Measurements from ENCODE around the gene CYTH3. TPM values are rescaled to one million over a fixed set of nuclear protein-coding genes. Genes with fewer than 3 reads are reported as not detected.

Gene CYTH3
- total and polyA plus RNA-seq, 2 donors (not counting 3 experiments of a cell fraction or from before 2014, with no cell fraction given), result 8.6 to 11.2 TPM

DNA sequence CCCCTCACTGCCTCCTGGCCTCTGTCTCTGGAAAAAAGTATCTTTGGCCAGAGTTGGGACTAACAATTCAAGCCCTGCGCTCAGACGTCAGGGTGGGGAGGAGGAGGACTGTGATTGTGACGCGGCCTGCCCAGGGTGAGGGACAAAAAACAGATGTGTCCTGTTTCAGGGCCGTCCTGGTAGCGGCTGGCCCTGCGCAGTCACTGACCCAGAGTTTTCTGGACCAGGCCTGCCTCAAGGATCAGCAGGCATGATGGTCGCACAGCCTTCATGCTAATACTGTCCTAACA is 110.1 kb downstream of the CYTH3 start:
- no peak for TF ChIP-seq POLR2A (IDR thresholded peaks at IDR 0.05; ENCODE audit: low read depth, low read length)
- TF ChIP-seq GATA2 (IDR thresholded peaks at IDR 0.05; ENCODE audit: insufficient read depth, insufficient read length, low read depth, low read length), result no peak
- H3K27ac ChIP-seq (ENCODE audit: insufficient read depth, low read depth, low read length), result no peak overlapping the region
- POLR2A ChIA-PET, result no interaction called here
- no peak overlapping the region for H3K4me3 ChIP-seq (replicated peaks in 1 of 3; ENCODE audit: insufficient read depth in 1 of 3, low read depth in 1 of 3, low read length in 3 of 3)
- H3K9me3 ChIP-seq (replicated peaks; ENCODE audit: control insufficient read depth, insufficient read depth, low read length), result no peaks in the 10 kb centered on the region
- no peak for FAIRE-seq
- no peak for DNase-seq (ENCODE audit: low read depth, low spot score)
- peaks cover 0 to 7% of the 10 kb centered on the region in 2 experiments for H3K36me3 ChIP-seq (ENCODE audit: control insufficient read depth in 2 of 2, extremely low read depth in 1 of 2, insufficient read depth in 2 of 2, low read length in 2 of 2)
- intact Hi-C loops (cut with micrococcal nuclease) (no loop called here), dilution Hi-C loops (cut with MboI; ENCODE audit: extremely low pct_ligation_motif_present, low sequenced_read_pairs) (no loop called here)
- H3K9ac ChIP-seq (replicated peaks; ENCODE audit: extremely low read depth, insufficient read depth, low read length), result no peak overlapping the region
- no peaks in the 10 kb centered on the region for H3K4me1 ChIP-seq (ENCODE audit: control insufficient read depth, extremely low read depth, insufficient read depth, low read length)
- no TSS peak for BruUV-seq (replicated peaks)
- CTCF ChIA-PET, result interaction anchor here (5.3 kb wide), 1 partner anchor 158 kb away, joined by 240 read pairs; no protein-coding TSS in a partner anchor
- H3K27me3 ChIP-seq (ENCODE audit: control insufficient read depth in 2 of 2, insufficient read depth in 2 of 2, low read length in 2 of 2), result no peaks in the 10 kb centered on the region
- H3K9me1 ChIP-seq (replicated peaks; ENCODE audit: control insufficient read depth, extremely low read depth, insufficient read depth, low read length), result no peaks in the 10 kb centered on the region
- no peak overlapping the region for H2AFZ ChIP-seq (ENCODE audit: low read depth, low read length)
- H3K79me2 ChIP-seq (ENCODE audit: control insufficient read depth, insufficient read depth, low read length), result no peaks in the 10 kb centered on the region
- H4K20me1 ChIP-seq (replicated peaks; ENCODE audit: control insufficient read depth, extremely low read depth, insufficient read depth, low read length), result no peaks in the 10 kb centered on the region
- H3K4me2 ChIP-seq (ENCODE audit: insufficient read depth, low read length), result no peak overlapping the region

GRCh38 chr7:6161463-6162330 is 110.7 kb downstream of the CYTH3 start:
- dilution Hi-C loops (cut with MboI; ENCODE audit: extremely low pct_ligation_motif_present, low sequenced_read_pairs) (no loop called here), intact Hi-C loops (cut with micrococcal nuclease) (loop anchor here (2.0 kb wide), 2 partner anchors 91 to 273 kb away; no protein-coding TSS in a partner anchor)
- no peaks in the 10 kb centered on the region for H3K4me1 ChIP-seq (ENCODE audit: control insufficient read depth, extremely low read depth, insufficient read depth, low read length)
- peaks cover 0 to 7% of the 10 kb centered on the region in 2 experiments for H3K36me3 ChIP-seq (ENCODE audit: control insufficient read depth in 2 of 2, extremely low read depth in 1 of 2, insufficient read depth in 2 of 2, low read length in 2 of 2)
- no peaks in the 10 kb centered on the region for H3K9me3 ChIP-seq (replicated peaks; ENCODE audit: control insufficient read depth, insufficient read depth, low read length)
- H3K9me1 ChIP-seq (replicated peaks; ENCODE audit: control insufficient read depth, extremely low read depth, insufficient read depth, low read length), result no peaks in the 10 kb centered on the region
- DNase-seq (ENCODE audit: low read depth, low spot score), result no peak
- no peak for FAIRE-seq
- H3K27ac ChIP-seq (ENCODE audit: insufficient read depth, low read depth, low read length), result no peak overlapping the region
- H3K4me3 ChIP-seq (replicated peaks in 1 of 3; ENCODE audit: insufficient read depth in 1 of 3, low read depth in 1 of 3, low read length in 3 of 3), result no peak overlapping the region
- no peak overlapping the region for H2AFZ ChIP-seq (ENCODE audit: low read depth, low read length)
- ChIA-PET POLR2A (no interaction called here), CTCF (interaction anchor here (1.1 to 5.3 kb wide), 9 partner anchors 17 to 164 kb away, joined by 3 to 240 read pairs (median 7); no protein-coding TSS in a partner anchor)
- no peak overlapping the region for H3K4me2 ChIP-seq (ENCODE audit: insufficient read depth, low read length)
- no TSS peak for BruUV-seq (replicated peaks)
- H3K9ac ChIP-seq (replicated peaks; ENCODE audit: extremely low read depth, insufficient read depth, low read length), result no peak overlapping the region
- H4K20me1 ChIP-seq (replicated peaks; ENCODE audit: control insufficient read depth, extremely low read depth, insufficient read depth, low read length), result no peaks in the 10 kb centered on the region
- H3K79me2 ChIP-seq (ENCODE audit: control insufficient read depth, insufficient read depth, low read length), result no peaks in the 10 kb centered on the region
- TF ChIP-seq CTCF (IDR thresholded peaks at IDR 0.05; ENCODE audit: extremely low read depth in 1 of 2, insufficient read depth in 1 of 2, low read depth in 1 of 2, low read length in 2 of 2) (no peak), POLR2AphosphoS5 (IDR thresholded peaks at IDR 0.05; ENCODE audit: insufficient read depth, low read depth, low read length) (no peak), POLR2A (IDR thresholded peaks at IDR 0.05; ENCODE audit: low read depth, low read length) (no peak), GATA2 (IDR thresholded peaks at IDR 0.05; ENCODE audit: insufficient read depth, insufficient read length, low read depth, low read length) (no peak), EZH2 (IDR thresholded peaks at IDR 0.05; ENCODE audit: borderline replicate concordance, low read depth, low read length, severe bottlenecking) (no peak), MYC (IDR thresholded peaks at IDR 0.05; ENCODE audit: low read depth, low read length) (no peak), FOS (IDR thresholded peaks at IDR 0.05; ENCODE audit: borderline replicate concordance, insufficient read depth, low read length) (no peak), JUN (IDR thresholded peaks at IDR 0.05; ENCODE audit: borderline replicate concordance, insufficient read depth, insufficient read length, low read depth) (no peak)
- TF ChIP-seq, protein P1, sequence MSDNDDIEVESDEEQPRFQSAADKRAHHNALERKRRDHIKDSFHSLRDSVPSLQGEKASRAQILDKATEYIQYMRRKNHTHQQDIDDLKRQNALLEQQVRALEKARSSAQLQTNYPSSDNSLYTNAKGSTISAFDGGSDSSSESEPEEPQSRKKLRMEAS (IDR thresholded peaks at IDR 0.05; ENCODE audit: insufficient read depth, insufficient read length), result no peak
- H3K27me3 ChIP-seq (ENCODE audit: control insufficient read depth in 2 of 2, insufficient read depth in 2 of 2, low read length in 2 of 2), result no peaks in the 10 kb centered on the region

Measured in endothelial cell of umbilical vein (primary cell).